PC-3 (cell line): ENCODE results near the gene TNRC6B. TPM values are rescaled to one million over a fixed set of nuclear protein-coding genes. Genes with fewer than 3 reads are reported as not detected.
"Not testable (repeated sequence)": the region's sequence is repeated elsewhere in the genome, so short reads cannot be mapped to it uniquely, and the experiment has no call there.

Experiments used
- ATAC-seq: fragments of 200-7000 bp; cut with Tn5 transposase; 2 replicates; pipeline ENCODE4 v1.9.1; 2020; ENCODE audit warnings: mild to moderate bottlenecking, moderate library complexity
- BruUV-seq: library from RNA; stranded (reverse); fragments of 400-500 nt; replicated peaks from 2 replicates; lab custom pipeline; 2021; lab: Mats Ljungman, UMichigan
- CTCF ChIA-PET: fragments of 300-600 bp; sonication (Branson Sonifier 250); formaldehyde crosslinking; loops from one replicate; lab custom pipeline; 2022; ENCODE audit warnings: antibody characterized with exemption; lab: Charles Lee
- POLR2A ChIA-PET: fragments of 300-600 bp; sonication (Branson Sonifier 250); formaldehyde crosslinking; loops from one replicate; lab custom pipeline; 2022; ENCODE audit warnings: antibody characterized with exemption; ENCODE audit not compliant: unreplicated experiment; lab: Charles Lee
- DNase-seq: peaks from one replicate; pipeline ENCODE4 v3.0.0-alpha.2; 2015
- H2AFZ ChIP-seq: fragments of 300-600 bp; sonication (generic); 2 replicates; pipeline ENCODE4 v1.6.0; 2016; ENCODE audit warnings: antibody characterized with exemption, low read length
- H3F3A ChIP-seq: fragments of 300-600 bp; sonication (generic); one replicate; pipeline ENCODE4 v1.6.0; 2017; ENCODE audit warnings: antibody characterized with exemption, low read length, control low read depth, mild to moderate bottlenecking; ENCODE audit not compliant: unreplicated experiment
- H3K27ac ChIP-seq: fragments of 300-600 bp; sonication (generic); 2 replicates; pipeline ENCODE4 v1.5.1; 2016; ENCODE audit warnings: mild to moderate bottlenecking, low read length
- H3K27me3 ChIP-seq: fragments of 300-600 bp; sonication (generic); 2 replicates; pipeline ENCODE4 v1.6.1; 2016; ENCODE audit warnings: low read length, mixed read lengths
- H3K36me3 ChIP-seq: fragments of 300-600 bp; sonication (generic); 2 replicates; pipeline ENCODE4 v1.6.1; 2016; ENCODE audit warnings: low read depth, mixed run types, low read length, mixed read lengths
- H3K4me1 ChIP-seq: fragments of 300-600 bp; sonication (generic); 2 replicates; pipeline ENCODE4 v1.5.1; 2016; ENCODE audit warnings: low read length; ENCODE audit not compliant: insufficient read depth
- H3K4me2 ChIP-seq: fragments of 300-600 bp; sonication (generic); 2 replicates; pipeline ENCODE4 v1.6.0; 2016; ENCODE audit warnings: low read length
- H3K4me3 ChIP-seq: fragments of 300-600 bp; sonication (generic); 2 replicates; pipeline ENCODE4 v1.5.1; 2016; ENCODE audit warnings: mild to moderate bottlenecking, low read length, mixed read lengths
- H3K79me2 ChIP-seq: fragments of 300-600 bp; sonication (generic); 2 replicates; pipeline ENCODE4 v1.6.1; 2017; ENCODE audit warnings: low read length, mixed read lengths
- H3K9ac ChIP-seq: fragments of 300-600 bp; sonication (generic); 2 replicates; pipeline ENCODE4 v1.6.0; 2016; ENCODE audit warnings: mild to moderate bottlenecking, low read length
- H3K9me2 ChIP-seq: fragments of 300-600 bp; sonication (generic); replicated peaks from 2 replicates; pipeline ENCODE4 v1.6.1; 2016; ENCODE audit warnings: mixed run types, low read length, mixed read lengths
- H3K9me3 ChIP-seq: fragments of 300-600 bp; sonication (generic); 2 replicates; pipeline ENCODE4 v1.6.1; 2016; ENCODE audit warnings: low read length, mixed read lengths
- H4K20me1 ChIP-seq: fragments of 300-600 bp; sonication (generic); 2 replicates; pipeline ENCODE4 v1.6.1; 2016; ENCODE audit warnings: low read length, mixed read lengths
- EZH2 ChIP-seq: fragments of 300-600 bp; sonication (generic); IDR thresholded peaks from one replicate; pipeline ENCODE4 v1.6.1; 2017; ENCODE audit warnings: antibody characterized with exemption, mild to moderate bottlenecking, low read length; ENCODE audit not compliant: unreplicated experiment
- EZH2phosphoT487 ChIP-seq: fragments of 300-600 bp; sonication (generic); IDR thresholded peaks from 2 replicates; pipeline ENCODE4 v1.6.1; 2018; ENCODE audit warnings: mild to moderate bottlenecking, antibody characterized with exemption, low read length, borderline replicate concordance
- intact Hi-C: fragments of 100-400 bp; cut with micrococcal nuclease; formaldehyde crosslinking; loops from 2 replicates; pipeline ENCODE4 v1.9.0; 2023
- total RNA-seq: library from RNA; depleted of rRNA; stranded (reverse); fragments of >200 nt; gene quantifications from 2 replicates; pipeline ENCODE4 v1.2.3, GENCODE V29; 2014
- TF ChIP-seq, protein P1 (sequence below): fragments of 300-600 bp; sonication (generic); conservative IDR thresholded peaks from 2 replicates; pipeline ENCODE4 v1.5.1; 2017; ENCODE audit warnings: antibody characterized with exemption, low read depth, mild to moderate bottlenecking, low read length

Gene TNRC6B
- total RNA-seq, 1 experiment from 2014 or later = 21.3 TPM

DNA sequence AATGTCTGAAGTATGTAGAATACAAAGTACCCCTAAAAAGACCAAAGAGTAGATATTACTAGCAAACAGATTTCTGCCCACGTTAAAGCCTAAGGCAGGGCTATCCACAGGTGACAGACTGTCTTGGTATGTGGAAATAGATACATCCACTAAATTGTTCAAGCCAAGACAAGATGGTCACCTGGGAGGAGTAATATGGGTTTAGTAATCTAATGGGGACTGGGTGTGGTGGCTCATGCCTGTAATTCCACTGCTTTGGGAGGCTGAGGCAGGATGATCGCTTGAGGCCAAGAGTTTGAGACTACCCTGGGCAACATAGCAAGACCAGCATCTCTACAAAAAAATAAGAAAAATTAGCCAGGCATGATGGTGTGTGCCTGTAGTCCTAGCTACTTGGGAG, 200.2 kb downstream of the TNRC6B start:
- ATAC-seq (no peak), DNase-seq (peak; percentile 9)
- Histone ChIP-seq H3K4me3 (no peak overlapping the region), H3K27ac (no peak overlapping the region), H3K36me3 (no peaks in the 10 kb centered on the region), H2AFZ (no peak overlapping the region), H3F3A (no peaks in the 10 kb centered on the region), H3K9me2 (no peaks in the 10 kb centered on the region), H3K4me1 (no peaks in the 10 kb centered on the region), H3K27me3 (no peaks in the 10 kb centered on the region), H3K9me3 (no peaks in the 10 kb centered on the region), H3K79me2 (peaks cover 29% of the 10 kb centered on the region), H4K20me1 (no peaks in the 10 kb centered on the region), H3K9ac (no peak overlapping the region), H3K4me2 (no peak overlapping the region)
- intact Hi-C loops = no loop called here
- TF ChIP-seq EZH2phosphoT487 = no peak
- TF ChIP-seq, protein P1, sequence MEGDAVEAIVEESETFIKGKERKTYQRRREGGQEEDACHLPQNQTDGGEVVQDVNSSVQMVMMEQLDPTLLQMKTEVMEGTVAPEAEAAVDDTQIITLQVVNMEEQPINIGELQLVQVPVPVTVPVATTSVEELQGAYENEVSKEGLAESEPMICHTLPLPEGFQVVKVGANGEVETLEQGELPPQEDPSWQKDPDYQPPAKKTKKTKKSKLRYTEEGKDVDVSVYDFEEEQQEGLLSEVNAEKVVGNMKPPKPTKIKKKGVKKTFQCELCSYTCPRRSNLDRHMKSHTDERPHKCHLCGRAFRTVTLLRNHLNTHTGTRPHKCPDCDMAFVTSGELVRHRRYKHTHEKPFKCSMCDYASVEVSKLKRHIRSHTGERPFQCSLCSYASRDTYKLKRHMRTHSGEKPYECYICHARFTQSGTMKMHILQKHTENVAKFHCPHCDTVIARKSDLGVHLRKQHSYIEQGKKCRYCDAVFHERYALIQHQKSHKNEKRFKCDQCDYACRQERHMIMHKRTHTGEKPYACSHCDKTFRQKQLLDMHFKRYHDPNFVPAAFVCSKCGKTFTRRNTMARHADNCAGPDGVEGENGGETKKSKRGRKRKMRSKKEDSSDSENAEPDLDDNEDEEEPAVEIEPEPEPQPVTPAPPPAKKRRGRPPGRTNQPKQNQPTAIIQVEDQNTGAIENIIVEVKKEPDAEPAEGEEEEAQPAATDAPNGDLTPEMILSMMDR = no peak
- TF ChIP-seq EZH2 = no peak
- POLR2A ChIA-PET = no interaction called here
- CTCF ChIA-PET = no interaction called here
- no TSS peak for BruUV-seq

GRCh38 chr22:40378448-40378847, 200.7 kb downstream of the TNRC6B start:
- DNase-seq, H2AFZ ChIP-seq, H3K27me3 ChIP-seq, H3K4me1 ChIP-seq, POLR2A ChIA-PET, CTCF ChIA-PET, H3K4me3 ChIP-seq, BruUV-seq, H4K20me1 ChIP-seq, H3F3A ChIP-seq, H3K36me3 ChIP-seq, intact Hi-C loops, H3K9me3 ChIP-seq, H3K4me2 ChIP-seq, H3K27ac ChIP-seq, H3K9me2 ChIP-seq, H3K9ac ChIP-seq, ATAC-seq: not testable (repeated sequence)
- peaks cover 24% of the 10 kb centered on the region; the same call in 1 of the 2 replicates for H3K79me2 ChIP-seq

DNA sequence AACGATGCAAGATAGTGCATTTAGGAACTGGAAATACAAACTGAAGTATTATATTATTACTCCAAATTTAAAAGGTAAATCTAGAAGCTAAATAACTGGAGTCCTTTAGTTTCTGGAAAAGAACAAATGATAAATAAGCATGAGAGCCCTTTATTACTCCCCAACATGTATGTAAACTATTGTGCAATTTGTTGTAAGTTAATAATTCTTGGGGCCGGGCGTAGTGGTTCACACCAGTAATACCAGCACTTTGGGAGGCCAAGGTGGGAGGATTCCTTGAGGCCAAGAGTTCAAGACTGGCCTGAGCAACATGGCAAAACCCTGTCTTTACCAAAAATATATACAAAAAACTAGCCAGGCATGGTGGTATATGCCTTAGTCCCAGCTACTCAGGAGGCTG, 203.7 kb downstream of the TNRC6B start:
- no peak overlapping the region for H3K4me3 ChIP-seq
- ATAC-seq (no peak), DNase-seq (no peak)
- H3K36me3 ChIP-seq = no peaks in the 10 kb centered on the region
- H2AFZ ChIP-seq = no peak overlapping the region
- no peak overlapping the region for H3K9ac ChIP-seq
- H3K27me3 ChIP-seq = no peaks in the 10 kb centered on the region
- no peaks in the 10 kb centered on the region for H3K4me1 ChIP-seq
- no TSS peak for BruUV-seq
- intact Hi-C loops = no loop called here
- no peaks in the 10 kb centered on the region for H3K9me2 ChIP-seq
- no peaks in the 10 kb centered on the region for H3F3A ChIP-seq
- no peak overlapping the region for H3K27ac ChIP-seq
- no peaks in the 10 kb centered on the region for H3K9me3 ChIP-seq
- H3K4me2 ChIP-seq = no peak overlapping the region
- POLR2A ChIA-PET = no interaction called here
- peaks cover 14% of the 10 kb centered on the region; the same call in 1 of the 2 replicates for H3K79me2 ChIP-seq
- no peaks in the 10 kb centered on the region for H4K20me1 ChIP-seq
- CTCF ChIA-PET = no interaction called here
- TF ChIP-seq EZH2phosphoT487 = no peak
- TF ChIP-seq, protein P1 = no peak
- no peak for TF ChIP-seq EZH2
